Fibroblast of pulmonary artery (primary cell): ENCODE measurements around the gene P2RX3.

Experiments used
- DNase-seq: peaks from one replicate; pipeline ENCODE4 v3.0.0-alpha.2; 2010; ENCODE audit warnings: low read depth
- H3K4me3 ChIP-seq: replicated peaks from 2 replicates; pipeline ENCODE4 v1.5.1; 2011; ENCODE audit warnings: low read depth, mild to moderate bottlenecking, control low read depth, low read length, moderate library complexity
- CTCF ChIP-seq: IDR thresholded peaks from 2 replicates; pipeline ENCODE4 v1.5.1; 2011; ENCODE audit warnings: mild to moderate bottlenecking, control low read depth, low read length, inconsistent platforms; ENCODE audit errors: missing control alignments

Gene P2RX3

GRCh38 chr11:57321388-57322255 is 16.5 kb upstream of the P2RX3 start:
- no peak for TF ChIP-seq CTCF
- no peak for DNase-seq
- H3K4me3 ChIP-seq, result peak overlapping the region; percentile 94

- H3K4me3 ChIP-seq, result peak overlapping the region; percentile 94
- no peak for TF ChIP-seq CTCF
- DNase-seq, result peak; percentile 99
These were observed 15.6 kb upstream of the P2RX3 start for GRCh38 chr11:57322256-57323166.

GRCh38 chr11:57323167-57323854 is 14.8 kb upstream of the P2RX3 start:
- DNase-seq, result peak; percentile 54
- H3K4me3 ChIP-seq, result peak overlapping the region; percentile 94
- TF ChIP-seq CTCF, result peak; percentile 27

GRCh38 chr11:57323855-57324153 is 14.3 kb upstream of the P2RX3 start:
- peak overlapping the region; percentile 94 for H3K4me3 ChIP-seq
- DNase-seq, result no peak
- no peak for TF ChIP-seq CTCF

- peak; percentile 70 for DNase-seq
- no peak for TF ChIP-seq CTCF
- peak overlapping the region; percentile 94 for H3K4me3 ChIP-seq
These were observed 13.8 kb upstream of the P2RX3 start for GRCh38 chr11:57324154-57324885.
